Testis (tissue), 2 donors: ENCODE measurements around the gene FBXO36.

Experiments
- POLR2A ChIP-seq: fragments of 450-650 bp; IDR thresholded peaks from one replicate; pipeline ENCODE4 v1.6.1; 2017; ENCODE audit warnings: antibody characterized with exemption, mild to moderate bottlenecking, moderate library complexity
- TF ChIP-seq, protein P1 (sequence below), 3 experiments: fragments of 450-650 bp in 2 of 3; fragments of 200-600 bp in 1 of 3; sonication (generic) in 1 of 3; IDR thresholded peaks; one replicate each; pipeline ENCODE4 v1.5.1; 2016 to 2019; ENCODE audit warnings: antibody characterized with exemption in 3 of 3, mild to moderate bottlenecking in 2 of 3, moderate library complexity in 1 of 3

DNA sequence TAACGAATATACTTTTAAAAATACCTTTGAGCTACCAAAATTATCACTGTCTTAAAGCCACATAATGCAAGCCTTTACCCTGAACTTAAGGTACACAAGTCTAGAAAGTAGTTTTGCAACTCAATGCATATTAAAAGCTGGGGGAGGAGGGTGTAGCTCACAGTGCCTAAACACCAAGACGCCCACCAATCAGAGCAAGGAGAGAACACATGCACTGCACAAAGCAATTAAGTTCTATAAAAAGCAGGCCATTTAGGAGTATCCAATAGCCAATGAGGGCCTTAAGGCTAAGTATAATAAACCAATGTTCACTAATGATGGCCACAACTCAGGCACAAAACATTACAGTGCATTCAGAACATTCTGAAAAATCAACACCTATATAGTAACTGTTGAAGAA lies 16.7 kb upstream of the FBXO36 start:
- TF ChIP-seq POLR2A, result no peak
- TF ChIP-seq, protein P1, sequence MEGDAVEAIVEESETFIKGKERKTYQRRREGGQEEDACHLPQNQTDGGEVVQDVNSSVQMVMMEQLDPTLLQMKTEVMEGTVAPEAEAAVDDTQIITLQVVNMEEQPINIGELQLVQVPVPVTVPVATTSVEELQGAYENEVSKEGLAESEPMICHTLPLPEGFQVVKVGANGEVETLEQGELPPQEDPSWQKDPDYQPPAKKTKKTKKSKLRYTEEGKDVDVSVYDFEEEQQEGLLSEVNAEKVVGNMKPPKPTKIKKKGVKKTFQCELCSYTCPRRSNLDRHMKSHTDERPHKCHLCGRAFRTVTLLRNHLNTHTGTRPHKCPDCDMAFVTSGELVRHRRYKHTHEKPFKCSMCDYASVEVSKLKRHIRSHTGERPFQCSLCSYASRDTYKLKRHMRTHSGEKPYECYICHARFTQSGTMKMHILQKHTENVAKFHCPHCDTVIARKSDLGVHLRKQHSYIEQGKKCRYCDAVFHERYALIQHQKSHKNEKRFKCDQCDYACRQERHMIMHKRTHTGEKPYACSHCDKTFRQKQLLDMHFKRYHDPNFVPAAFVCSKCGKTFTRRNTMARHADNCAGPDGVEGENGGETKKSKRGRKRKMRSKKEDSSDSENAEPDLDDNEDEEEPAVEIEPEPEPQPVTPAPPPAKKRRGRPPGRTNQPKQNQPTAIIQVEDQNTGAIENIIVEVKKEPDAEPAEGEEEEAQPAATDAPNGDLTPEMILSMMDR (IDR thresholded peaks at IDR 0.05), result no peak
